Stimulated activated CD8-positive, alpha-beta memory T cell treated with anti-CD3 and anti-CD28 coated beads, Interleukin-15, amount 100 ng/mL, for 24 hours (primary cell): ENCODE results near the gene RFTN1.

Experiments used
- DNase-seq: peaks from one replicate; pipeline ENCODE4 v3.0.0-alpha.2; 2020; ENCODE audit warnings: low read depth

Gene RFTN1

GRCh38 chr3:16486201-16486600, 27.3 kb downstream of the RFTN1 start:
- DNase-seq = no peak

GRCh38 chr3:16485395-16485992, 28.0 kb downstream of the RFTN1 start:
- no peak for DNase-seq

- DNase-seq = no peak
Observed at GRCh38 chr3:16484984-16485383, 28.5 kb downstream of the RFTN1 start.

- DNase-seq = no peak
Observed at GRCh38 chr3:16484216-16484615, 29.3 kb downstream of the RFTN1 start.

- DNase-seq = no peak
Observed at GRCh38 chr3:16482770-16483531, 30.5 kb downstream of the RFTN1 start.

GRCh38 chr3:16482194-16482769, 31.2 kb downstream of the RFTN1 start:
- no peak for DNase-seq

GRCh38 chr3:16481546-16481897, 32.0 kb downstream of the RFTN1 start:
- DNase-seq = no peak

- DNase-seq = no peak
Observed at GRCh38 chr3:16480861-16481545, 32.5 kb downstream of the RFTN1 start.

- DNase-seq = no peak
Observed at GRCh38 chr3:16478516-16478915, 35.0 kb downstream of the RFTN1 start.

- no peak for DNase-seq
Observed at GRCh38 chr3:16477521-16477920, 36.0 kb downstream of the RFTN1 start.

- DNase-seq = no peak
Observed at GRCh38 chr3:16477056-16477455, 36.4 kb downstream of the RFTN1 start.

GRCh38 chr3:16476636-16477035, 36.9 kb downstream of the RFTN1 start:
- no peak for DNase-seq

- DNase-seq = no peak
Observed at GRCh38 chr3:16475766-16476165, 37.7 kb downstream of the RFTN1 start.

GRCh38 chr3:16474920-16475319, 38.6 kb downstream of the RFTN1 start:
- no peak for DNase-seq

GRCh38 chr3:16474216-16474615, 39.3 kb downstream of the RFTN1 start:
- no peak for DNase-seq

- DNase-seq = no peak
Observed at GRCh38 chr3:16472593-16472992, 40.9 kb downstream of the RFTN1 start.

GRCh38 chr3:16471897-16472296, 41.6 kb downstream of the RFTN1 start:
- DNase-seq = no peak

GRCh38 chr3:16470590-16470989, 42.9 kb downstream of the RFTN1 start:
- no peak for DNase-seq

- DNase-seq = no peak
Observed at GRCh38 chr3:16468336-16469098, 45.0 kb downstream of the RFTN1 start.

- DNase-seq = no peak
Observed at GRCh38 chr3:16468002-16468335, 45.5 kb downstream of the RFTN1 start.

GRCh38 chr3:16467393-16467792, 46.1 kb downstream of the RFTN1 start:
- DNase-seq = no peak

- DNase-seq = no peak
Observed at GRCh38 chr3:16466822-16467221, 46.7 kb downstream of the RFTN1 start.
